ENCODE data around the gene MBD6. TPM values are rescaled to one million over a fixed set of nuclear protein-coding genes. Genes with fewer than 3 reads are reported as not detected.

Gene MBD6, protein sequence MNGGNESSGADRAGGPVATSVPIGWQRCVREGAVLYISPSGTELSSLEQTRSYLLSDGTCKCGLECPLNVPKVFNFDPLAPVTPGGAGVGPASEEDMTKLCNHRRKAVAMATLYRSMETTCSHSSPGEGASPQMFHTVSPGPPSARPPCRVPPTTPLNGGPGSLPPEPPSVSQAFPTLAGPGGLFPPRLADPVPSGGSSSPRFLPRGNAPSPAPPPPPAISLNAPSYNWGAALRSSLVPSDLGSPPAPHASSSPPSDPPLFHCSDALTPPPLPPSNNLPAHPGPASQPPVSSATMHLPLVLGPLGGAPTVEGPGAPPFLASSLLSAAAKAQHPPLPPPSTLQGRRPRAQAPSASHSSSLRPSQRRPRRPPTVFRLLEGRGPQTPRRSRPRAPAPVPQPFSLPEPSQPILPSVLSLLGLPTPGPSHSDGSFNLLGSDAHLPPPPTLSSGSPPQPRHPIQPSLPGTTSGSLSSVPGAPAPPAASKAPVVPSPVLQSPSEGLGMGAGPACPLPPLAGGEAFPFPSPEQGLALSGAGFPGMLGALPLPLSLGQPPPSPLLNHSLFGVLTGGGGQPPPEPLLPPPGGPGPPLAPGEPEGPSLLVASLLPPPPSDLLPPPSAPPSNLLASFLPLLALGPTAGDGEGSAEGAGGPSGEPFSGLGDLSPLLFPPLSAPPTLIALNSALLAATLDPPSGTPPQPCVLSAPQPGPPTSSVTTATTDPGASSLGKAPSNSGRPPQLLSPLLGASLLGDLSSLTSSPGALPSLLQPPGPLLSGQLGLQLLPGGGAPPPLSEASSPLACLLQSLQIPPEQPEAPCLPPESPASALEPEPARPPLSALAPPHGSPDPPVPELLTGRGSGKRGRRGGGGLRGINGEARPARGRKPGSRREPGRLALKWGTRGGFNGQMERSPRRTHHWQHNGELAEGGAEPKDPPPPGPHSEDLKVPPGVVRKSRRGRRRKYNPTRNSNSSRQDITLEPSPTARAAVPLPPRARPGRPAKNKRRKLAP
- total RNA-seq (5.6 TPM), polyA plus RNA-seq (60.5 TPM)
- long read RNA-seq, donor 1 = 0 reads
- long read RNA-seq, donor 2 = 0 reads
- long read RNA-seq, donor 3, partial matches to known transcripts = 65 of 66 reads
- long read RNA-seq, donor 3, other reads (novel, unspliced or antisense) = 0 of 66 reads
- long read RNA-seq, donor 4, partial matches to known transcripts = 36 of 61 reads
- long read RNA-seq, donor 4, other reads (novel, unspliced or antisense) = 23 of 61 reads
- long read RNA-seq, donor 5, full-length matches to known transcripts = 3 of 125 reads
- long read RNA-seq, donor 5, partial matches to known transcripts = 74 of 125 reads
- long read RNA-seq, donor 5, other reads (novel, unspliced or antisense) = 48 of 125 reads
- long read RNA-seq, donor 6, full-length matches to known transcripts = 2 of 113 reads
- long read RNA-seq, donor 6, partial matches to known transcripts = 71 of 113 reads
- long read RNA-seq, donor 6, other reads (novel, unspliced or antisense) = 40 of 113 reads
- long read RNA-seq, donor 7, partial matches to known transcripts = 23 of 23 reads
- long read RNA-seq, donor 7, other reads (novel, unspliced or antisense) = 0 of 23 reads
- long read RNA-seq, donor 8, full-length matches to known transcripts = 1 of 9 reads
- long read RNA-seq, donor 8, partial matches to known transcripts = 8 of 9 reads
- long read RNA-seq, donor 8, other reads (novel, unspliced or antisense) = 0 of 9 reads
- long read RNA-seq, donor 9, full-length matches to known transcripts = 3 of 30 reads
- long read RNA-seq, donor 9, partial matches to known transcripts = 27 of 30 reads
- long read RNA-seq, donor 9, other reads (novel, unspliced or antisense) = 0 of 30 reads
- long read RNA-seq, donor 10, partial matches to known transcripts = 19 of 20 reads
- long read RNA-seq, donor 10, other reads (novel, unspliced or antisense) = 0 of 20 reads

DNA sequence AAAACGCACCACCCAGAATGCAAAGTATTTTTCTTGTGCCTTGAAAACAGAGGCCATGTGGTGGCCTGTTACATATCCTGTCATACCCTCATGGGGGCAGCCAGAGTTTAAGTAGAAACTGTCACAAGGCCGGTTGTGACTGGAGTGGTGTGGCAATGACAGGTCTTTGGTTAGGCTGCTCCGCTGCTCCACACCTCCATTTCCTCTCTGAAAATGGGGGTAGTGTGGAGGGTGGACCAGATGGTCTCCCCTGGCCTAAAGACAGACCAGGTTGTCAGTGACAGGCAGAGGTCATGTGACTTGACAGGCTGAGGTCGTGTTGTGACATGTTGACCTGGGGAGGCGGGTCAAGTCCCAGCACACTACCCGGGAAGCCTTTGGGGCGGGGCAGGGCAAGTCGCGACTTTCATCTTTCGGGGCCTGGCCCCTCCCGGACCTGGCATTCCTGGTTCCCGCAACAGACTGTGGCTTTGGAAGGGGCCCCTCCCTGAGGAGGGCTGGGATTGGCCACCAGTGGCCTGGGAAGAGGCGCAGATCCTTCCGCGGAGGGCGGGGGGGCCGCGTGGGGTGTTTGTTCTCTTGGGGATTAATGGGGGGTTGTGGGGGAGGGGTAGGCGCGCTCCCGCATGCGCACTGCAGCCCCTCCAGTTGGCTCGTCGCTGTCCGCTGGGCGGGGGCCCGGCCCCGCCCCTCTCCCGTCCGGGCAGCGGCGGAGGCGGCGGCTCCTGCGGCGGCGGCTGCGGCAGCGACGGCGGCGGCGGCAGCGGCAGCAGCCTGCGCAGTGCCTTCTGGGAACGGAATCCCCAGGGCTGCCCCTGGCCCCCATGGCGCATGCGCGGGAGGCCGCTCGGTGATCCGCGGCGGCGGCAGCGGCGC, at the start of gene MBD6:
Gene MBD6, plus strand, starts transcription at position 814 of the 876 bp plus-strand sequence. CDS start 1,480 bp downstream, outside the sequence.
- WGBS = under 1% methylated on average over 57 of the region's 57 CpGs
- Histone ChIP-seq H3K27me3 (ENCODE audit: control insufficient read depth in 2 of 2, insufficient read depth in 1 of 2, low read length in 1 of 2) (no peaks in the 10 kb centered on the region), H3K27ac (ENCODE audit: low read depth in 1 of 2, low read length in 1 of 2) (peak within 1 kb of the TSS; percentile 99), H3K9me3 (ENCODE audit: control insufficient read depth in 2 of 2, insufficient read depth in 1 of 2, low read length in 1 of 2) (no peaks in the 10 kb centered on the region), H3K4me3 (ENCODE audit: low read length in 2 of 2) (peak within 1 kb of the TSS; percentile 71 to 84), H3K4me1 (ENCODE audit: control insufficient read depth in 2 of 2, insufficient read depth in 2 of 2, low read length in 2 of 2) (peaks cover 34 to 54% of the 10 kb centered on the region in 2 donors), H3K36me3 (ENCODE audit: control insufficient read depth in 2 of 2, insufficient read depth in 2 of 2, low read length in 1 of 2) (peaks cover 34 to 47% of the 10 kb centered on the region in 2 donors)
- peak; percentile 71 to 92 (median 82) for DNase-seq (ENCODE audit: low read depth in 6 of 9, low spot score in 9 of 9)

DNA sequence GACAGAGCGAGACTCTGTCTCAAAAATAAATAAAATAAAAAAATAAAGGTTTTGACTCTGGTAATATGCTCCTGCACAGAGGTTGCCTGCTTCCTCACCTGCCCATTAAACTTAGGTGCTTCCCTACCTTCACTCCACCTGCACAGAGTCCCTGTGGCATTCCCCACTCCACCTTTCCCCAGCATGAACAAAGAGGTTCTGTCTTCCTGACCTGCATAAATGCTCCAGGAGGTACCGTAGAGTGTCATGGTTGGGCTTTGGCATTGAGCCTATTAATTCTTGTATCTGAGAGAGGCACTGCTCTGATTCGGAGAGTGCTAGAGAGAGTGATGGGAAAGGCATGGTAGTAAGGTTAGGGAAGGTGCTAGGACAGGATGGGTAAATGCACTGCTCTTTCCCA, 49.2 kb upstream of the MBD6 start:
- Histone ChIP-seq H3K36me3 (ENCODE audit: control insufficient read depth in 2 of 2, insufficient read depth in 2 of 2, low read length in 1 of 2) (peaks cover 64 to 66% of the 10 kb centered on the region in 2 donors), H3K4me3 (ENCODE audit: low read length in 2 of 2) (no peak overlapping the region), H3K4me1 (ENCODE audit: control insufficient read depth in 2 of 2, insufficient read depth in 2 of 2, low read length in 2 of 2) (peaks cover 14 to 34% of the 10 kb centered on the region in 2 donors), H3K27me3 (ENCODE audit: control insufficient read depth in 2 of 2, insufficient read depth in 1 of 2, low read length in 1 of 2) (peaks cover 0 to 18% of the 10 kb centered on the region in 2 donors), H3K9me3 (ENCODE audit: control insufficient read depth in 2 of 2, insufficient read depth in 1 of 2, low read length in 1 of 2) (no peaks in the 10 kb centered on the region), H3K27ac (ENCODE audit: low read depth in 1 of 2, low read length in 1 of 2) (no peak overlapping the region)
- 95% methylated on average over 3 of the region's 3 CpGs for WGBS
- no peak for DNase-seq (ENCODE audit: low read depth in 6 of 9, low spot score in 9 of 9)

DNA sequence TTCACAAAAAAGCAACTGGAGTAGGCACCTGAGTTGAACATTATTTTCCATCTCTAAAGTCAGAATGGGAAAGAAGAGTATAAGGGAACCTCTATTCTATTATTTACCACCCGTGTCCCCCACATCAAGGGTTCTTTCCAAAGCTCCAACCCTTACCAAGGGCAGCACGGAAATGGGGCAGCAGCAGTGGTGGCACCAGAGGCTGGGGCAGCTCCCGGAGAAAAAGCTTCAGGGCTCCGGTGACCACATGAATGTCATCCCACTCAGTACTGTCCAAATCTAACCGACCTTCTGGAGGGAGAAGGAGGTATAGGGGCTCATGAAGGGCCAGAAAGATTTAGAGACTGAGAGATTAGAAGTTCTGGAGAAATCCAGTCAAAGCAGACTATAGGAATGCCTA, 48.7 kb upstream of the MBD6 start:
- Histone ChIP-seq H3K9me3 (ENCODE audit: control insufficient read depth in 2 of 2, insufficient read depth in 1 of 2, low read length in 1 of 2) (no peaks in the 10 kb centered on the region), H3K27ac (ENCODE audit: low read depth in 1 of 2, low read length in 1 of 2) (no peak overlapping the region), H3K36me3 (ENCODE audit: control insufficient read depth in 2 of 2, insufficient read depth in 2 of 2, low read length in 1 of 2) (peaks cover 64 to 66% of the 10 kb centered on the region in 2 donors), H3K4me3 (ENCODE audit: low read length in 2 of 2) (no peak overlapping the region), H3K27me3 (ENCODE audit: control insufficient read depth in 2 of 2, insufficient read depth in 1 of 2, low read length in 1 of 2) (peaks cover 0 to 18% of the 10 kb centered on the region in 2 donors), H3K4me1 (ENCODE audit: control insufficient read depth in 2 of 2, insufficient read depth in 2 of 2, low read length in 2 of 2) (peaks cover 19 to 39% of the 10 kb centered on the region in 2 donors)
- no peak for DNase-seq (ENCODE audit: low read depth in 6 of 9, low spot score in 9 of 9)
- 96% methylated on average over 5 of the region's 5 CpGs for WGBS

DNA sequence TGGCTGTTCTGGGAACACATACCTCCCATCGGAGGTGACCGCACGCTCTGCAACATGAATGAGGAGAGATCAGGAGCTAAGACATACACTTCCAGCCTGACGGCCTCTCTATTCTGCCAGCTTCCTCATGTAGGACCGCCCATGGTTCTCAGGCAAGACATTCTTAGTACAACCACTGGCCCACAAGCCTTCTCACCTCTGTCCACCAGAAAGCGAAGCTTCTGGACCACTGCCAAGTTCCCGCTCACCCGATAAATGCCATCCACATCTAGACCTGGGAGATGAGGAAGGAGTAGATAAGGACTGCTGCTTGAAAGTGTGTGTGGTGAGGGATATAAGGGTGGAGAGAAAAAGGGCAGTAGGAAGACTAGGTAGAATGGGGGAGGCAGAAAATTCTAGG, 48.2 kb upstream of the MBD6 start:
- H3K27me3 ChIP-seq (ENCODE audit: control insufficient read depth in 2 of 2, insufficient read depth in 1 of 2, low read length in 1 of 2) = peaks cover 0 to 18% of the 10 kb centered on the region in 2 donors

DNA sequence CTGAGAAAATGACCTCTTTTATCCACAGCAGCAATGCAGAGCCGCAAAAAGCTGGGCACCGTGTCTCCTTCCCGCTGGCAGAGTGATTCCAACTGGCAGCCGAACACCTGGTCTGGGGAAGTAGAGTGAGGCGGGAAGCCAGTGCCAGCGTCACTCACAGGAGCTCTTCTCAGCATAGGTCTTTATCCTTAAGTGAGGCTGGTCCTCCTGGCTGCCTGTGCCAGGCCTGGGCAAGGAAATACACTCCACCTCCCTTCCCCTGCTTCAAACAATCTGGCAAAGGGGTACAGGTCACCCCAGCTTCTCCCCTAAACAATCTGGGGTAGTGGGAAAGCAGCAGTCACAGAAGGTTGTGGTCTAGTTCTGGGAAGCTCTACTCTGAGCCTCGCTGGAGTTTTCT, 47.8 kb upstream of the MBD6 start:
- H3K4me3 ChIP-seq (ENCODE audit: low read length in 2 of 2) = no peak overlapping the region

More for the DNA sequence above, 48.2 kb upstream of the MBD6 start:
- H3K4me1 ChIP-seq (ENCODE audit: control insufficient read depth in 2 of 2, insufficient read depth in 2 of 2, low read length in 2 of 2) = peaks cover 25 to 44% of the 10 kb centered on the region in 2 donors
- no peak overlapping the region for H3K27ac ChIP-seq (ENCODE audit: low read depth in 1 of 2, low read length in 1 of 2)
- no peaks in the 10 kb centered on the region for H3K9me3 ChIP-seq (ENCODE audit: control insufficient read depth in 2 of 2, insufficient read depth in 1 of 2, low read length in 1 of 2)
- H3K36me3 ChIP-seq (ENCODE audit: control insufficient read depth in 2 of 2, insufficient read depth in 2 of 2, low read length in 1 of 2) = peaks cover 59 to 60% of the 10 kb centered on the region in 2 donors
- no peak overlapping the region for H3K4me3 ChIP-seq (ENCODE audit: low read length in 2 of 2)
- WGBS = 90% methylated on average over 8 of the region's 8 CpGs
- DNase-seq (ENCODE audit: low read depth in 6 of 9, low spot score in 9 of 9) = no peak

DNA sequence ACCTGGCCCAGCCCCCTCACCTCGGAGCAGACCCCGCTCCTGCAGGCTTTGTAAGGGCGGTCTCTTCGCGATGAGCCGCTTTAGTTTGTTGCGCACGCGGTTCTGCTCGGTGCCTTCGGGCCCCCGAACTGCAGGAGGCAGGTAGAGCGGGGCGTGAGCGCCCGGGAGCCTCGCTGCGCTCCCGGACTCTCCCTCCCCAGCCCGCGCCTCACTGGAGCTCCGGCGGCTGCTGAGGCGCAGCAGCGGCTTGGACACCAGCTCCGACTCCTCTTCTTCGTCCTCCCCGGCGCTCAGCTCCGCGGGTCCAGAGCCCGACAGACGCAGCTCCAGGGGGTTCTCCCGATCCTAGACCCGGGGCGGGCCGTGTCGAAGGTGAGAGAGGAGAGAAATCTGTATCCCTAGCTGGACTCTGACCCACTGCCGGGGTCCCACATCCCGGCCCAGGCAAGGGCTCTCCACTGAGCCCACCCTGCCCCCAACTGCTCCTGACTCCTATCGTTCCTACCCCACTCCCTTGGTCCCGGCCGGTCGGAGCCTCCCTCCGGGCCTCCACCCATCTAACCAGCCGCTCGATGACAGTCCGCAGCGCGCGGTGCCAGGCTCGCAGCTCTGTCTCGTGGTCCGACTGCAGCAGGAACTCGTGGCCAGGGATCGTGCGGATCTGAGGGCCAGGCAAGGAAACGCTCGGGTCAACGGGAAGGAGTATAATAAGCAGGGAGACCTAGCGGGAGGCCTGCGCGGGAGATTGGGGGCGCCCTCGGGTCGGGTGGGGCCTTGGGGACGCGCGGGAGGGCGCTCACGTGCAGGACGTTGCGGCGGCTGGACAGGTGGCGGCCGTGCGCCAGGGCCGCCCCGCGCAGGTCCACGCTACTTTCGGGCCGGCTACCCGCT, 47.1 kb upstream of the MBD6 start:
- DNase-seq (ENCODE audit: low read depth in 6 of 9, low spot score in 9 of 9) = no peak
- Histone ChIP-seq H3K4me1 (ENCODE audit: control insufficient read depth in 2 of 2, insufficient read depth in 2 of 2, low read length in 2 of 2) (peaks cover 31 to 55% of the 10 kb centered on the region in 2 donors), H3K36me3 (ENCODE audit: control insufficient read depth in 2 of 2, insufficient read depth in 2 of 2, low read length in 1 of 2) (peaks cover 48 to 49% of the 10 kb centered on the region in 2 donors), H3K4me3 (ENCODE audit: low read length in 2 of 2) (peak overlapping the region; percentile 84 to 89), H3K9me3 (ENCODE audit: control insufficient read depth in 2 of 2, insufficient read depth in 1 of 2, low read length in 1 of 2) (no peaks in the 10 kb centered on the region), H3K27me3 (ENCODE audit: control insufficient read depth in 2 of 2, insufficient read depth in 1 of 2, low read length in 1 of 2) (peaks cover 0 to 18% of the 10 kb centered on the region in 2 donors), H3K27ac (ENCODE audit: low read depth in 1 of 2, low read length in 1 of 2) (peak overlapping the region in 1 of 2 donors; percentile 20)
- WGBS = 62% methylated on average over 84 of the region's 84 CpGs

More for the DNA sequence above, 47.8 kb upstream of the MBD6 start:
- 97% methylated on average over 7 of the region's 7 CpGs for whole genome bisulfite sequencing
- no peak for DNase-seq (ENCODE audit: low read depth in 6 of 9, low spot score in 9 of 9)
- H3K36me3 ChIP-seq (ENCODE audit: control insufficient read depth in 2 of 2, insufficient read depth in 2 of 2, low read length in 1 of 2) = peaks cover 55 to 56% of the 10 kb centered on the region in 2 donors
- H3K9me3 ChIP-seq (ENCODE audit: control insufficient read depth in 2 of 2, insufficient read depth in 1 of 2, low read length in 1 of 2) = no peaks in the 10 kb centered on the region
- no peak overlapping the region for H3K27ac ChIP-seq (ENCODE audit: low read depth in 1 of 2, low read length in 1 of 2)
- peaks cover 29 to 49% of the 10 kb centered on the region in 2 donors for H3K4me1 ChIP-seq (ENCODE audit: control insufficient read depth in 2 of 2, insufficient read depth in 2 of 2, low read length in 2 of 2)
- peaks cover 0 to 18% of the 10 kb centered on the region in 2 donors for H3K27me3 ChIP-seq (ENCODE audit: control insufficient read depth in 2 of 2, insufficient read depth in 1 of 2, low read length in 1 of 2)

Data from thymus (tissue), 14 donors.